DMS 273 (cell line): Measurements from ENCODE around the gene ZSWIM7.

Experiments
- DNase-seq: peaks from one replicate; lab custom pipeline; 2025; ENCODE audit not compliant: unreplicated experiment; lab: John Stamatoyannopoulos, UW

ZSWIM7 gene

GRCh38 chr17:15935891-15936290, 63.6 kb downstream of the ZSWIM7 start:
- DNase-seq, result no peak

GRCh38 chr17:15934866-15935265, 64.6 kb downstream of the ZSWIM7 start:
- DNase-seq, result no peak

- no peak for DNase-seq
These were observed 68.1 kb downstream of the ZSWIM7 start for GRCh38 chr17:15931394-15931793.

- no peak for DNase-seq
These were observed 69.1 kb downstream of the ZSWIM7 start for GRCh38 chr17:15930426-15930825.

- no peak for DNase-seq
These were observed 69.6 kb downstream of the ZSWIM7 start for GRCh38 chr17:15929941-15930340.

GRCh38 chr17:15928286-15928785, 71.2 kb downstream of the ZSWIM7 start:
- no peak for DNase-seq
